ENCODE results near the gene CABCOCO1. TPM values are rescaled to one million over a fixed set of nuclear protein-coding genes. Genes with fewer than 3 reads are reported as not detected.

CABCOCO1 gene
- total and polyA plus RNA-seq, 10 of the 15 experiments (the other 5 are each of a cell fraction or from before 2014, with no cell fraction given), result not detected

DNA sequence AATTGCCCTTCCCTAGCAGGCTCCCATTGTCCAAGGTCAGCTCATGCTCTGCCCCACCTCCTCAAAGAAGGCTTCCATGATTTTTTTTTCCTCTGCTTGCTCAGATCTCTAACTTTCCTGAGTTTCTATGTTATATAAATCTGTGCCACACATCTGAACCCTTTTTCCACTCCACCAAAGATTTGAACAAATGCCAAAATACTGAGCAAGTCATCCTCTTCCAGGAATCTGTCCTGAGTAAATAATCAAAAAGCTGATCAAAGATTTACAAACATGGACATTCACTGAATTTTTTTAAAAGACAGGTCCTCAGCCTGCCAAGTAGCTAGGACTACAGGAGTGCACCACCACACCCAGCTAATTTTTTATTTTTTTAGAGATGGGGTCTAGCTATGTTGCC is 136.0 kb downstream of the CABCOCO1 start (continued):
- TF ChIP-seq, protein P1, sequence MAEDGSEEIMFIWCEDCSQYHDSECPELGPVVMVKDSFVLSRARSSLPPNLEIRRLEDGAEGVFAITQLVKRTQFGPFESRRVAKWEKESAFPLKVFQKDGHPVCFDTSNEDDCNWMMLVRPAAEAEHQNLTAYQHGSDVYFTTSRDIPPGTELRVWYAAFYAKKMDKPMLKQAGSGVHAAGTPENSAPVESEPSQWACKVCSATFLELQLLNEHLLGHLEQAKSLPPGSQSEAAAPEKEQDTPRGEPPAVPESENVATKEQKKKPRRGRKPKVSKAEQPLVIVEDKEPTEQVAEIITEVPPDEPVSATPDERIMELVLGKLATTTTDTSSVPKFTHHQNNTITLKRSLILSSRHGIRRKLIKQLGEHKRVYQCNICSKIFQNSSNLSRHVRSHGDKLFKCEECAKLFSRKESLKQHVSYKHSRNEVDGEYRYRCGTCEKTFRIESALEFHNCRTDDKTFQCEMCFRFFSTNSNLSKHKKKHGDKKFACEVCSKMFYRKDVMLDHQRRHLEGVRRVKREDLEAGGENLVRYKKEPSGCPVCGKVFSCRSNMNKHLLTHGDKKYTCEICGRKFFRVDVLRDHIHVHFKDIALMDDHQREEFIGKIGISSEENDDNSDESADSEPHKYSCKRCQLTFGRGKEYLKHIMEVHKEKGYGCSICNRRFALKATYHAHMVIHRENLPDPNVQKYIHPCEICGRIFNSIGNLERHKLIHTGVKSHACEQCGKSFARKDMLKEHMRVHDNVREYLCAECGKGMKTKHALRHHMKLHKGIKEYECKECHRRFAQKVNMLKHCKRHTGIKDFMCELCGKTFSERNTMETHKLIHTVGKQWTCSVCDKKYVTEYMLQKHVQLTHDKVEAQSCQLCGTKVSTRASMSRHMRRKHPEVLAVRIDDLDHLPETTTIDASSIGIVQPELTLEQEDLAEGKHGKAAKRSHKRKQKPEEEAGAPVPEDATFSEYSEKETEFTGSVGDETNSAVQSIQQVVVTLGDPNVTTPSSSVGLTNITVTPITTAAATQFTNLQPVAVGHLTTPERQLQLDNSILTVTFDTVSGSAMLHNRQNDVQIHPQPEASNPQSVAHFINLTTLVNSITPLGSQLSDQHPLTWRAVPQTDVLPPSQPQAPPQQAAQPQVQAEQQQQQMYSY (CRISPR knock-in tag; IDR thresholded peaks at IDR 0.05), result no peak
- TF ChIP-seq ETV6 (conservative IDR thresholded peaks at IDR 0.05 in 1 of 2, IDR thresholded peaks at IDR 0.05 in 1 of 2; ENCODE audit: borderline replicate concordance in 1 of 2, low read depth in 1 of 2) (no peak), TCF7 (IDR thresholded peaks at IDR 0.05; ENCODE audit: borderline replicate concordance) (no peak)
- TF ChIP-seq, protein P2, sequence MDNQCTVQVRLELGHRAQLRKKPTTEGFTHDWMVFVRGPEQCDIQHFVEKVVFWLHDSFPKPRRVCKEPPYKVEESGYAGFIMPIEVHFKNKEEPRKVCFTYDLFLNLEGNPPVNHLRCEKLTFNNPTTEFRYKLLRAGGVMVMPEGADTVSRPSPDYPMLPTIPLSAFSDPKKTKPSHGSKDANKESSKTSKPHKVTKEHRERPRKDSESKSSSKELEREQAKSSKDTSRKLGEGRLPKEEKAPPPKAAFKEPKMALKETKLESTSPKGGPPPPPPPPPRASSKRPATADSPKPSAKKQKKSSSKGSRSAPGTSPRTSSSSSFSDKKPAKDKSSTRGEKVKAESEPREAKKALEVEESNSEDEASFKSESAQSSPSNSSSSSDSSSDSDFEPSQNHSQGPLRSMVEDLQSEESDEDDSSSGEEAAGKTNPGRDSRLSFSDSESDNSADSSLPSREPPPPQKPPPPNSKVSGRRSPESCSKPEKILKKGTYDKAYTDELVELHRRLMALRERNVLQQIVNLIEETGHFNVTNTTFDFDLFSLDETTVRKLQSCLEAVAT (IDR thresholded peaks at IDR 0.05), result no peak
- TF ChIP-seq, protein P3, sequence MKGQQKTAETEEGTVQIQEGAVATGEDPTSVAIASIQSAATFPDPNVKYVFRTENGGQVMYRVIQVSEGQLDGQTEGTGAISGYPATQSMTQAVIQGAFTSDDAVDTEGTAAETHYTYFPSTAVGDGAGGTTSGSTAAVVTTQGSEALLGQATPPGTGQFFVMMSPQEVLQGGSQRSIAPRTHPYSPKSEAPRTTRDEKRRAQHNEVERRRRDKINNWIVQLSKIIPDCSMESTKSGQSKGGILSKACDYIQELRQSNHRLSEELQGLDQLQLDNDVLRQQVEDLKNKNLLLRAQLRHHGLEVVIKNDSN (IDR thresholded peaks at IDR 0.05; ENCODE audit: borderline replicate concordance, extremely low read length, insufficient read depth, low read depth, low read length), result no peak

DNA sequence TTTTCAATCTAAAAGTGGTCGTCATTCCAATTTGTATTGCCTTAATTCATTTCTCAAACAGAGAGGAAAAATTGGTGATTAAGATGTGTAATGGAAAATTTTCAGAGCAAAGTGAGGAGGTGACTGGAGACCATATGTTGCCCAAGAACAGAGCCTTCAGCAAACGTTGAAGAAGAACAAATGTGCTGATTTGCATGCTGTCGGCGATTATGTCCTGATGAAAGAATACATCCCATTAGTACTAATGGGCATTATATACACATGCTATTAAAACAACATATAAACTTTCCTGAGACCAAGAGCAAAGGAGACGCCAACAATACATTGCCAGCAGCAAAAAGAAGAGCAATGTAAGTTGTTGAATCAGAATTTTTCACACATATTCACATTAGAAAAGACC is 138.8 kb downstream of the CABCOCO1 start:
- no peak overlapping the region for H3K9ac ChIP-seq (ENCODE audit: control insufficient read depth, insufficient read depth, low read length)
- DNase-seq (ENCODE audit: low read depth, low spot score), result no peak
- no peak overlapping the region for H3K27ac ChIP-seq (ENCODE audit: control insufficient read depth, insufficient read depth)
- ChIA-PET POLR2A (no interaction called here), RAD21 (ENCODE audit: unreplicated experiment) (no interaction called here), SMC1A (ENCODE audit: uncharacterized antibody, unreplicated experiment) (interaction anchor here (0.8 kb wide), 1 partner anchor 443 kb away, joined by 3 read pairs; no protein-coding TSS in a partner anchor), CTCF (interaction anchor here (1.1 kb wide), 1 partner anchor 442 kb away, joined by 3 read pairs; no protein-coding TSS in a partner anchor)
- intact Hi-C loops (cut with micrococcal nuclease; ENCODE audit: unreplicated experiment), result no loop called here
- H3K4me1 ChIP-seq (ENCODE audit: control insufficient read depth, insufficient read depth, low read length), result no peaks in the 10 kb centered on the region
- H2AFZ ChIP-seq (ENCODE audit: control insufficient read depth, low read depth, low read length), result no peak overlapping the region
- H3K9me3 ChIP-seq (replicated peaks; ENCODE audit: control insufficient read depth, insufficient read depth, low read length), result no peaks in the 10 kb centered on the region
- no TSS peak for BruUV-seq (replicated peaks)
- H3K79me2 ChIP-seq (ENCODE audit: control insufficient read depth, insufficient read depth, low read length), result no peaks in the 10 kb centered on the region
- no peaks in the 10 kb centered on the region for H3K27me3 ChIP-seq (replicated peaks in 1 of 2; ENCODE audit: control insufficient read depth in 2 of 2, insufficient read depth in 2 of 2, low read length in 1 of 2)
- no peaks in the 10 kb centered on the region for H4K20me1 ChIP-seq (ENCODE audit: control insufficient read depth, insufficient read depth)
- ATAC-seq, result no peak
- H3K36me3 ChIP-seq (ENCODE audit: control insufficient read depth in 2 of 2, insufficient read depth in 2 of 2, low read length in 1 of 2), result no peaks in the 10 kb centered on the region
- no peak overlapping the region for H3K4me3 ChIP-seq
- in situ Hi-C loops (cut with MboI), result no loop called here
- WGBS (ENCODE audit: insufficient coverage, insufficient replicate concordance, low lambda C conversion rate, missing lambda C conversion rate), result 42% methylated on average over 5 of the region's 5 CpGs
- no peak for FAIRE-seq
- TF ChIP-seq ZNF274 (IDR thresholded peaks at IDR 0.05; ENCODE audit: insufficient read depth, insufficient read length) (no peak), TCF7 (IDR thresholded peaks at IDR 0.05; ENCODE audit: borderline replicate concordance) (no peak), ZNF207 (IDR thresholded peaks at IDR 0.05; ENCODE audit: borderline replicate concordance) (no peak), MXI1 (IDR thresholded peaks at IDR 0.05; ENCODE audit: low read depth, low read length) (no peak), RAD51 (IDR thresholded peaks at IDR 0.05) (no peak), POLR2AphosphoS5 (IDR thresholded peaks at IDR 0.05; ENCODE audit: low read length) (no peak)
- H3K4me2 ChIP-seq (ENCODE audit: control insufficient read depth, insufficient read depth), result no peak overlapping the region
